ENCODE measurements around the gene SIRPA. TPM values are rescaled to one million over a fixed set of nuclear protein-coding genes. Genes with fewer than 3 reads are reported as not detected.

SIRPA gene
- polyA plus RNA-seq, 1 donor (not counting 4 experiments of a cell fraction or from before 2014, with no cell fraction given), result 23.7 TPM

DNA sequence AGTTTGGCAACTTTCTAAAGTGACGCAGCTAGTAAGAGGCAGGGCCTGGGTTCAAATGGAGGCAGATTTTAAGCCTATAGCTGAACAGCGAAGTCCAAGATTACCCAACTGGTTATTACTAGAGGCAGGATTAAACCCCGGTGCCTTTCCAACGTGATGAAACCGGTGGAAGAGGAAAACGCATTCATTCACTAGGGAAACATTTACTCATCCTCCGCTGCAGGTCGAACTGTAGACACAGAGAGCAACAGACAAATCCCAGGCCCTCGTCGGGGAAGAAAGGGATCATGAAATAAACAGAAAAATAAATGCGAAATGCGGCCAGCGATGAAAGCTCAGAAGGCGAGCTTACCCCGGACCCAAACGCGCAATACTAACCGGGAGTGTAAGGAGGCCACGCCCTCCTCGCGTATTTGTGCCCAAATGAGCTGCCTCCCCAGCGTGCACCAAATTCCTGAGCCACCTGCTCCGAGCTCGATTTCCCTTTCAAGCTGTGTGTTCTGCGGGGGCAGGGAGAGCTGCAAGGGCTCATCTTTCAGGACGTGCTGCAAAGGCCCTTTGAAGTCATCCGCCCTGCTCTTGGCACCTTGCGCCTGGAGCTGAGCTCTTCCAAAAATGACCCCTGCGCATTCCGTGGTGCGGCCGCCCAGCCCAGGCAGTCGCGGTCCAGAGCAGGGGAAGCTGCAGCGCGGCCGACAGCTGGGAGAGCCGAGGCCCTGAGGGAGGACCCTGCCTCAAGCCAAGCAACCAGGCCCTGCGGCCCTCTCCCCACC, 51.7 kb downstream of the SIRPA start:
- DNase-seq (ENCODE audit: low read depth, low spot score) (no peak), FAIRE-seq (peak; percentile 77)
- Histone ChIP-seq H3K79me2 (ENCODE audit: control insufficient read depth, insufficient read depth, low read length) (no peaks in the 10 kb centered on the region), H3K9ac (ENCODE audit: control insufficient read depth, extremely low read depth, insufficient read depth, low read length) (peak overlapping the region; percentile 4), H3K4me3 (ENCODE audit: control insufficient read depth in 2 of 3, extremely low read depth in 1 of 3, insufficient read depth in 2 of 3, low read depth in 1 of 3, low read length in 3 of 3) (peak overlapping the region in 1 of 3 experiments; percentile 19), H4K20me1 (ENCODE audit: control insufficient read depth, extremely low read depth, insufficient read depth, low read length) (no peaks in the 10 kb centered on the region), H3K4me2 (ENCODE audit: control insufficient read depth, extremely low read depth, insufficient read depth, low read depth, low read length) (peak overlapping the region; percentile 67), H3K4me1 (ENCODE audit: control insufficient read depth, extremely low read depth, insufficient read depth, low read length) (peaks cover 29% of the 10 kb centered on the region), H3K27ac (ENCODE audit: control insufficient read depth, insufficient read depth, low read length) (no peak overlapping the region), H2AFZ (ENCODE audit: control insufficient read depth, low read length) (peak overlapping the region; percentile 38), H3K27me3 (ENCODE audit: control insufficient read depth, extremely low read depth, insufficient read depth, low read length) (no peaks in the 10 kb centered on the region), H3K9me3 (ENCODE audit: control insufficient read depth, low read depth, low read length) (no peaks in the 10 kb centered on the region), H3K9me1 (ENCODE audit: control insufficient read depth, extremely low read depth, insufficient read depth, low read length) (no peaks in the 10 kb centered on the region), H3K36me3 (ENCODE audit: control insufficient read depth in 2 of 2, extremely low read depth in 1 of 2, insufficient read depth in 2 of 2, low read length in 2 of 2) (no peaks in the 10 kb centered on the region)
- dilution Hi-C loops (cut with MboI; ENCODE audit: extremely low pct_ligation_motif_present, low sequenced_read_pairs), result no loop called here
- no peak for TF ChIP-seq EZH2 (IDR thresholded peaks at IDR 0.05; ENCODE audit: low read length)
- TF ChIP-seq, protein P1, sequence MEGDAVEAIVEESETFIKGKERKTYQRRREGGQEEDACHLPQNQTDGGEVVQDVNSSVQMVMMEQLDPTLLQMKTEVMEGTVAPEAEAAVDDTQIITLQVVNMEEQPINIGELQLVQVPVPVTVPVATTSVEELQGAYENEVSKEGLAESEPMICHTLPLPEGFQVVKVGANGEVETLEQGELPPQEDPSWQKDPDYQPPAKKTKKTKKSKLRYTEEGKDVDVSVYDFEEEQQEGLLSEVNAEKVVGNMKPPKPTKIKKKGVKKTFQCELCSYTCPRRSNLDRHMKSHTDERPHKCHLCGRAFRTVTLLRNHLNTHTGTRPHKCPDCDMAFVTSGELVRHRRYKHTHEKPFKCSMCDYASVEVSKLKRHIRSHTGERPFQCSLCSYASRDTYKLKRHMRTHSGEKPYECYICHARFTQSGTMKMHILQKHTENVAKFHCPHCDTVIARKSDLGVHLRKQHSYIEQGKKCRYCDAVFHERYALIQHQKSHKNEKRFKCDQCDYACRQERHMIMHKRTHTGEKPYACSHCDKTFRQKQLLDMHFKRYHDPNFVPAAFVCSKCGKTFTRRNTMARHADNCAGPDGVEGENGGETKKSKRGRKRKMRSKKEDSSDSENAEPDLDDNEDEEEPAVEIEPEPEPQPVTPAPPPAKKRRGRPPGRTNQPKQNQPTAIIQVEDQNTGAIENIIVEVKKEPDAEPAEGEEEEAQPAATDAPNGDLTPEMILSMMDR (optimal IDR thresholded peaks at IDR 0.05 in 1 of 3, IDR thresholded peaks at IDR 0.05 in 1 of 3, conservative IDR thresholded peaks at IDR 0.05 in 1 of 3; ENCODE audit: extremely low read depth in 1 of 3, insufficient read depth in 2 of 3, low read length in 3 of 3), result no peak

DNA sequence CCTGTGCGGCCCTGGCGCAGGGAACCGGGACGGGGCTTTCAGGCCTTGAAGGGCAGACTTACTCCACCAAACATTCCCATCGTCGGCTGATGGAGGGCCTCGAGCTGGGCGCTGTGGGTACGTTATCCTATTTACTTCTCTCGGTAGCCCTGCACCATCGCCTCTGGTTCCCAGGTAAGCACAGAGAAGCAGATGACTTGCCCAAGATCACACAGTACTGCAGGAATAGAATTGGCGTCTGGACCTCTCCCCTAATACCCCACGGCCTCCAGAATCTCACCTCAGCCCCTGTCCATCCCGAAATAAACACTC, 52.3 kb downstream of the SIRPA start:
- no peak overlapping the region for H3K9ac ChIP-seq (ENCODE audit: control insufficient read depth, extremely low read depth, insufficient read depth, low read length)
- H3K27me3 ChIP-seq (ENCODE audit: control insufficient read depth, extremely low read depth, insufficient read depth, low read length), result no peaks in the 10 kb centered on the region
- H4K20me1 ChIP-seq (ENCODE audit: control insufficient read depth, extremely low read depth, insufficient read depth, low read length), result no peaks in the 10 kb centered on the region
- H3K4me2 ChIP-seq (ENCODE audit: control insufficient read depth, extremely low read depth, insufficient read depth, low read depth, low read length), result no peak overlapping the region
- FAIRE-seq (no peak), DNase-seq (ENCODE audit: low read depth, low spot score) (no peak)
- peaks cover 25% of the 10 kb centered on the region for H3K4me1 ChIP-seq (ENCODE audit: control insufficient read depth, extremely low read depth, insufficient read depth, low read length)
- dilution Hi-C loops (cut with MboI; ENCODE audit: extremely low pct_ligation_motif_present, low sequenced_read_pairs), result no loop called here
- no peaks in the 10 kb centered on the region for H3K9me3 ChIP-seq (ENCODE audit: control insufficient read depth, low read depth, low read length)
- TF ChIP-seq EZH2 (IDR thresholded peaks at IDR 0.05; ENCODE audit: low read length), result no peak
- TF ChIP-seq, protein P1 (optimal IDR thresholded peaks at IDR 0.05 in 1 of 3, IDR thresholded peaks at IDR 0.05 in 1 of 3, conservative IDR thresholded peaks at IDR 0.05 in 1 of 3; ENCODE audit: extremely low read depth in 1 of 3, insufficient read depth in 2 of 3, low read length in 3 of 3), result no peak
- H3K4me3 ChIP-seq (ENCODE audit: control insufficient read depth in 2 of 3, extremely low read depth in 1 of 3, insufficient read depth in 2 of 3, low read depth in 1 of 3, low read length in 3 of 3), result no peak overlapping the region
- no peak overlapping the region for H2AFZ ChIP-seq (ENCODE audit: control insufficient read depth, low read length)
- H3K79me2 ChIP-seq (ENCODE audit: control insufficient read depth, insufficient read depth, low read length), result no peaks in the 10 kb centered on the region
- no peak overlapping the region for H3K27ac ChIP-seq (ENCODE audit: control insufficient read depth, insufficient read depth, low read length)
- H3K9me1 ChIP-seq (ENCODE audit: control insufficient read depth, extremely low read depth, insufficient read depth, low read length), result no peaks in the 10 kb centered on the region
- H3K36me3 ChIP-seq (ENCODE audit: control insufficient read depth in 2 of 2, extremely low read depth in 1 of 2, insufficient read depth in 2 of 2, low read length in 2 of 2), result no peaks in the 10 kb centered on the region
